SK-MEL-5 (cell line): Measurements from ENCODE around the gene SORCS2. TPM values are rescaled to one million over a fixed set of nuclear protein-coding genes. Genes with fewer than 3 reads are reported as not detected.

Experiments used
- DNase-seq: peaks from one replicate; pipeline ENCODE4 v3.0.0-alpha.2; 2016; ENCODE audit warnings: low read depth, low spot score
- in situ Hi-C: cut with HindIII; loops from 2 replicates; pipeline ENCODE4 v1.10.0; 2016; ENCODE audit warnings: low sequenced_read_pairs, high pct_unique_total_duplicates, low pct_unique_long_range_greater_than_20kb
- total RNA-seq: library from RNA; depleted of rRNA; stranded (reverse); fragments of >200 nt; shearing (Covaris generic); gene quantifications from 2 replicates; pipeline ENCODE4 v1.2.3, GENCODE V29; 2014

The SORCS2 gene
- total RNA-seq, 1 experiment from 2014 or later = not detected

DNA sequence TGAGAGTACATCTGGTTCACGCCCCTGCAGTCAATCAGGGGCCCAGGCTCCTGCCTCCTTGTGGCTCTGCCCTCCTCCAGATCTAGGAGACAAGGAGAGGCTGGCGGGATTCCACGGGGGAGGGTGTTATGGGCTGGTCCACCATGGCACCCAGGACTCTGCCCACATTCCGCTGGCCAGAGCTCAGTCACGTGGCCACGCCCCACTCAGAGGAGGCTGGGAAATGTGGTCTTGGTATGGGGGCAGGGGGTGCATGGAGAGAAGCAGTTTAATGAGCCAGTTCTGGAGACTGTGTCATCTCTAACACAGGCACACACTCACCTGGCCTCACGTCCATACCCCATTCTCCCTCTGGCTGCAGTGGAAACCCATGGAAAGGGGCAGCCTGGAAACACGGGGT is 273.9 kb downstream of the SORCS2 start:
- in situ Hi-C loops = no loop called here
- DNase-seq = no peak

DNA sequence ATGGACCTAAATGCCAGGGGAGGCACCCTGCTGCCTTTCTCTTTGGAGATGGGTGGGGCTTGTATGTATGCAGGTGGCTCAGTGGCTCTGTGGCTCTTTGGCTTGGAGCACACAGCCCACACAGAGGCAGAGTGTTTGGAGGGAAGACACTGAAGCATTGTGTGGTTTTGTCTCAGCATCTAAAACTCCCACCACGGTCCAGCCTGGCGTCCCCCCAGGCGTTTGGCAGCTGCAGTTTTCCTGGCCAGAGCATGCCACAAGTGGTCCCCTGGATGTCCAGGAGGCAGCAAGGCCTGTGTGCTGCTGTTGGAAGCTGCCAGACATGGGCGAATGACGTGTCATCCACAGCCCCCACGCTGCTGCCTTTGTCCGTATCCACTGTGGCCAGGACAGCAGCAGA is 274.6 kb downstream of the SORCS2 start:
- DNase-seq = peak; percentile 3
- in situ Hi-C loops = no loop called here

DNA sequence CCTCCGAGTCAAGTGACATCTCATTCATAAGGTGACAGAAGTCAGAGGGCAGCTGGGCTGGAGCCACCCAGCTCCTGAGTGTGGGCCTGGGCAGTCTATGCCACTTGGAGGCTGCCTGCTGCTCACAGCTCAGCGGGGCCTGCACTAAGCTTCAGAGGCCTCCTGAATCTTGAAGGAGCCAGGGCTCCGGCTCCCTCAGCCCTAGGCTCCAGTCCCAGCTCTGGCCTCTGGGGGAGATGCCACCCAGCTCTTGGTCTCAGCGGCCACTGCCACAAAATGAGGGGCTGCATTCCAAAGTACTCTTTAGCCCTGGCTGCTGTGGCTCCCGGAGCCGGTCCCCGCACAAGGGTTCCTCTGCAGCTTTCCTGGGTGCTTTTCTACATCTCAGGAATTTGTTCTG is 275.1 kb downstream of the SORCS2 start:
- in situ Hi-C loops = no loop called here

DNA sequence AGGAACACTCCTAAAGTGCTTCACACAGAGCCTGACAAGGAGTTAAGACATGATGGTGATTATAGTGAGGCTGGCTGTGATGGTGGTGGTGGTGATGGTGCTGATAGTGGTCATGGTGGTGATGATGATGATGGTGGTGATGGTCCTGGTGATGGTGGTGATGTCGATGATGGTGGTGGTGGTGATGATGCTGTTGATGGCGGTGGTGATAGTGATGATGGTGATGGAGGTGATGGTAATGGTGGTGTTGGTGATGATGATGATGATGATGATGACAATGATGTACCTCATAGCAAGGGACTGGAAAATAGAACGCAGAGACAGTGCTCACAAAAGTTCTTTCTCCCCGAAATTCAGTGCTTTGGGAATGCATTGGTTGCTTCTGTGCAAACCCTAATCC is 276.7 kb downstream of the SORCS2 start:
- in situ Hi-C loops = no loop called here
- DNase-seq = no peak

More for the DNA sequence above, 275.1 kb downstream of the SORCS2 start:
- no peak for DNase-seq

DNA sequence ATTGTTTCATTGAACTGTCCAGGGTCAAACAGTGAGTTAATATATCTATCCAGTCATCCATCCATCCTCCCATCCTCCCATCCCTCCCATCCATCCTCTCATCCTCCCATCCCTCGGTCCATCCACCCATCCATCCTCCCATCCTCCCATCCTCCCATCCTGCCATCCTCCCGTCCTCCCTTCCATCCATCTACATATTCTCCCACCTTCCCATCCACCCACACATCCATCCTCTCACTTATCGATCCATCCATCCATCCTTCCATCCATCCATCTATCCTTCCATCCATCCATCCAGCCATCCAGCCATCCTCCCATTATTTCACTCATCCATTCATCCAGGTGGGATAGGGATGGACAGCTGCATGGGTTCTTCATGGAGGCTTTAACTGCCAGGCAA is 277.8 kb downstream of the SORCS2 start:
- DNase-seq = no peak

DNA sequence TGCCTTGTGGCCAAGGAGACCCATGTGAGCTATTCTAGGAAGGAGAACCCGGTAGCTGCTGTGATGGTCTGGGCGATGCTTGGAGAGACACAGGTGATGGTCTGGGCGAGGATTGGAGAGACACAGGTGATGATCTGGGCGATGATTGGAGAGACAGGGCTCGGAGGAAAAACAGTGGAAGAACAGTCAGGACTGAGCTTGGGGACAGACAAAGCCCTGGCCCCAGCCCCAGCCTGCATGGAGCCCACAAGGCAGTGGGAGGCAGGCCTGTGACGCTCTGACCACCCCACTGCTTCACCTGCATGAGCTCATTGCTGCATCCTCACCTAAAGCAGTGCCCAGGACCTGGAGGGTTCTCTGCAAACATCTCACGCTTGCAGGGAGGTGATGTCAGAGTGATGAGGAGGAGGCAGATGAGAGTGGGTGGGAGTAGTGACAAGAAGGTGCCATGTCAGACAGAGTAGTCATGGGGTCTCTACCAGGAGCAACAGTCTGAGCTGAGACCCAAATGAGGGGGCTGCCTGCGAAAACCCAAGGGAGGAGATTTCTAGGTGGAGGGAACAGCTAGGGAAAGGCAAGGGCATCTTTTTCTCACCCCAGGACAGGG is 278.3 kb downstream of the SORCS2 start:
- no peak for DNase-seq
- in situ Hi-C loops = no loop called here

More for the DNA sequence above, 277.8 kb downstream of the SORCS2 start:
- in situ Hi-C loops = no loop called here

DNA sequence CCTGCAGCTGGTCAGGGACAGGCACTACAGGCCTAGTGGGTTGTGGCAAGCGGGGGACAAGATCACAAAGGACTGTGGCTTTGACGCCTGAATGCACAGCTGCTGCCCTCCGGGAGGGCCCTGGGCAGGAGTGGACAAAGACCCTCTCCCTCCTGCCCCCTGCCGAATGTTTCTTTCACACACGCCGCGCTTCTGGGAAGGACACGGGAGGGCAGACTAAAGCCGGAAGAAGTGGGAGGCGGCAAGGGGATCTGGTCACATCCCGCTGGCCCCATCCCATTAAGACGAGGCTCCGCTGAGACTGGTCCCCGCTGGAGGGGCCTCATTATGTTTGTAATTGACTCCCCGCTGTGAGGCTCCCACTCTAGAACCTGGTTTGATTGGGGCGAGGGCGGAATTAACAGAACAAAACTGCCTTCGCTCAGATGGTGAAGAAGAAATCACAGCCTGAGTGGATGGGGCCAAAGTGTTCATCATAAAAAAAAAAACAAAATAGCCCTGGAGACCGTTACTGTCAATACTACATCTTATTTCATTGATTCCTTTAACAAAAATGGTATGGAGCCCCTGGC is 280.2 kb downstream of the SORCS2 start:
- no peak for DNase-seq
- in situ Hi-C loops = no loop called here

DNA sequence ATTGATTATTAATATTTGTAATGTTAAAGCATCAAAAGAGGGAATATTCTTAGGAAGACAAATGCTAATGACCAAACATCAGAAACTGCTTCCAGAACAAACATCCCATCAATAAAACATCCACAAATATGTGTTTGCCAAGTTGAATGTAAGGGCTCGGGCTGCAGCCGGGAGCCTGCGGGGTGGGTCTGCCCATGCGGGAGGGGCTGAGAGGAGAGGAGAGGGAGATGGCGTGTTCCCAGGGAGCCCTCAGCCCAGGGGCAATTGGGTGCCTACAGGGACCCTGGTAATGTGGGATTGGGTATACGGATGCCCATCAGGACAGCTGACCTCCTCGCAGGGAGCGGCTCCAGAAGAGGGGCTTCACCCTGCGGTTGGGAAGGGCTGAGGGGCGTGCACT is 280.7 kb downstream of the SORCS2 start:
- no peak for DNase-seq
- in situ Hi-C loops = no loop called here

DNA sequence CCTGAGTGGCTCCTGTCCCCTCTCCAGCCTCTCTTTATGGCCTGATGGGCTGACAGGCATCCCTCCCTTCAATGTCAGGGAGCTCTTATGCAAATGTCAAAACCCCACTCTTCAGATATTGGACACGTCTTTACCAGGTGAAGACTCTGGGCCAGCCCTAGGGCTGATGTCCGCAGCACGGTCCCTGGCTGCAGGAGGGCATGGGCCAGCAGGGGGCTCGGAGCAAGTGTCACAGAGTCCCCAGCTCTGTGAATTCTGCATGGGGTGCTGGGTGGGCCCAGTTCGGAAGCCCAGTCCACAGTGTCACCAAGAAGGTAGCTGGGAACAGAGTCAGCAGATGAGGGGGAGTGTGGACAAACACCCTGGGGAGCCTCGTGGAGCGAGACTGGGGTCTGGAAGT is 282.0 kb downstream of the SORCS2 start:
- in situ Hi-C loops = no loop called here

DNA sequence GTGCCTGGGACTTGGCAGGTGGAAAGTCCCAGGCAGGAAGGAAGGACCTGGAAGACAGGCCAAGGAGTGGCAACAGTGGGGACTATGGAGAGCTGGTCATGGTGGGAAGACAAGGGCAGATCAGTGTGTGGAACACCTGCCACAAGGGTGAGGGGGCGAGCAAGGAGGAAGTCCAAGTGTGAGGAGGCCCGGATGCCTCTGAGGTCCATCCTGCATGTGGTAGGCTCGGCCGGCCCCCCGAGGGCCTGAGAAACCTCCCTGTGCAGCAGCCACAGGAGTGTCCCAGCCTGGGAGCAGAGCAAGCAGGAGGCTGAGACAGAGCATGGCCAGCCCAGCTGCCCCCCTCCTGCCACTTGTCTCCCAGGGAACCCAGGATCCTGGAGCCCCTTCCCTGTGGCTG is 282.9 kb downstream of the SORCS2 start:
- in situ Hi-C loops = no loop called here
- no peak for DNase-seq

More for the DNA sequence above, 282.0 kb downstream of the SORCS2 start:
- no peak for DNase-seq

DNA sequence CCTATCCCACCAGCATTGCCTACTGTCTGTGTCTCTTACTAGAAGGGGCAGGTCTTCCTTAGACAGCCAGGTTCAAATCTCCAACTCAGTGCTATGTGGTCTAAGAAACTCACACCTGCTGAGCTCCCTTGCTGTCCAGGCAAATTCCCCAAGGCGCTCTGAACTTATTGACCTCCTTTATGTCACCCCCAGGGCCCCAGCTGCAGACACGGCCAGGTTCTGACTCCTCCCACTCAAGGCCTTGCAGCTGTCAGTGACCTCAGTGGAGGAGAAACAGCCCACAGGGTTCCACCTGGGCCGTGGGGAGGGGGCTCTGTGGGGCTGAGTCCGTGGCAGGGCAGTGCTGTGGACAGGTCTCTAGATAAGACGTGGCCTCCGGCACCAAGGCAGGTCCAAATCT is 284.5 kb downstream of the SORCS2 start:
- in situ Hi-C loops = no loop called here
- DNase-seq = no peak

DNA sequence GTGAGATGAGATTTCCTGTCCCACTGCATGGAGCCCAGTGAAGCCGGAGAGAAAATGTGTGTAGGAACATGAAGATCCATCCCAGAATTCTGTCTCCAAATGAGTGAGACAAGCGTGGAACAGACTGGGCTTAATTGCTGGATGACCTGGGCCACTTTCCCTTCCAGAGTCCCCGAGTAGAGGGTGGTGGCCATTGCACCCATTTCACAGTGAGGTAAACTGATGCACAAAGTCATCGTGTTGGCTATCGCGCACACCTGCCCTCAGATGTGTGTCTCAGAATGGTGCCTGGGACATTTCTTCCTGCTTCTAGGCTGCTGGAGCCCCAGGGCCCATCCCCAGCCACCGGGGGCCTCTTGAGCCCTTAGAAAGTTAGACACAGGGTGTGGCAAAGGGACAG is 285.4 kb downstream of the SORCS2 start:
- DNase-seq = no peak
- in situ Hi-C loops = no loop called here

DNA sequence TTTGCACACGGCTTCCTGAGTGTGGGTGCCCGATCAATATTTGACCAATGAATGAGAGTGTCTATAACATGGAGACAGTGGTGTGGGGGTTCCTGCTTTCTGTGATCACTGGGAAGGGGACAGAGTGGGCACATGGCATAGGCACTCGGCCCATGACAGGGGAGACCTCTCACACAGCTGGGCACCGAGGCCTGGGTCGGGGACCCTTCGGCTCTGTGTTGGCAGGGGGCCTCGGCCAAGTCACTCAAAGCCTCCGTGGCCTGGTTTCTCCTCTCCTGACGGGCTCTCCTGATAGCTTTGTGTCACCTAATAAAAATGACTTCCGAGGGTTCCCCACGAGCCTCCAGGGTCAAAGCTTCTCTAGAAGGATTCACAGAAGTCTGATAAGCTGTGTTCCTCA is 286.3 kb downstream of the SORCS2 start:
- DNase-seq = no peak
- in situ Hi-C loops = no loop called here

DNA sequence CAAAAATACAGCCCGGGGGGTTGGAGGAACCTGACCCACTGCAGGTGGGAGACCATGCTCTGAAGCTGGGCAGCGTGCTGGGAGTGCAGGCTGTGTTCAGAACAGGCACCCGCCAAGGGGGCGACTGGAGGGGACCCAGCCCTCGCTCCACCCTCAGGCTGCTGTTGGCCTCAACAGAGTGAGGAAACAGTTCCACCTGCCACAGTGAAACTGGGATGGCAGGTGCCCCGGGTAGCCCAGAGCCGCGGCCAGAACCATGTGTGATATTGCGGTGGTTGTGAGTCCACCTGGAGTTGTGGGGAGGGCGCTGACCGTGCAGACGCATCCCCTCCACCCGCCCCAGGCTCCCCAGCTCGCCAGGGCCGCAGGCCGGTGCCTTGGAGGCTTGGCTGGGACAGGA is 288.1 kb downstream of the SORCS2 start:
- in situ Hi-C loops = no loop called here
- DNase-seq = no peak

DNA sequence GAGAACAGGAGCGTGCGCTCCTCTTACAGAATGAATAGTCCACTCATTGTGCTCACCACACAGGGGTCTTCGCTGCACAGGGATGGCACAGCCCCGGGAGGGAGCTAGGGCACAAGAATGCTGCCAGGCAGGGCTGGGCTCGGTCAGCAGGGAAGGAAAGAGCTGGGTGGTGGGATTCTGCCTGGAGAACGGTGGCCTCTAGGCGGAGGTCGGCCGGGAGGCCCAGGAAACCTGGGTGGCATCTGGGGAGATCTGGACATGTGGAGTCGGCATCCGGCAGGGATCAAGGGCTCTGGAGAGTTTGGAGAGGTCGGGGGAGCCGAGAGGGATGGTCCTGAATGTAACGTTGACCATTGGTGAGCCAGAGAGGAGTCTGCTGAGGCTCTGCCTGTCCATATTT is 288.9 kb downstream of the SORCS2 start:
- in situ Hi-C loops = no loop called here
- DNase-seq = no peak

DNA sequence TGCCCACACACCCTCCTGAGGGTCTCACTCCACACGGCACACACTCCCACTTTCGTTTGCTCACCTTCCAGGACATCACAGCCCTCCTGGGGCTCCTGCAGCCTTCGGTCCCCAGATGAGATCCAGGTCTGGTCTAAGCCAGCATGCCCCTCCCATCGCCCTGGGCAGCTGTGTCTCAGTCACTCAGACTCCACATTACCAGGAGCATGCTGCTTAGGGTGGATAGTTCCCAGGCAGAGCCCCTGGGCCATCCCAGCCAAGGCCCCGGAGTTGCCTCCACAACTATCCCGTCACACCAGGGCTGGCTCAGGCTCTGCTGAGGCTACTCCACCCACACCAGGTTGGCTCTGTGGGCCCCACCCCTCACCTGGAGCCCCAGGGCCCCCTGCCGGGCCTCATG is 292.8 kb downstream of the SORCS2 start:
- no peak for DNase-seq
- in situ Hi-C loops = no loop called here

DNA sequence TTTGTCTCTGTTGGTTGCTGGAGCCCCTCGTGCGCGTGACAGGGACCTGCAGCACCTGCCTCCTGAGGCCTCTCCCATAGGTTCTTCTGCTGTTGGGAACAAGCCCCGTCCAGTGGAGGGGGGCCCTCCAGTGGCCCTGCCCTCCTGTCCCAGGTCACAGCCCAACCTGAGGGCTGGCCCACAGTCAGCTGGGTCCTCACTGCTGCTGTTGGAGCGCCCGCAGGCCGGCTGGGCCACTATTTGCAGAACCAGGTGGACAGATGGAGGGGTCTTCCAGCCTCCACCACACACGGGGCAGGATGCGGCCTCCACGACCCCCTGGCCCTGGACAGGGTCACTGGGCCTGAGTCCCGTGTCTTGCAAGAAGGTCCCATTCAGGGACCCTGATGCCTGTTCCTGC is 293.8 kb downstream of the SORCS2 start:
- no peak for DNase-seq
- in situ Hi-C loops = no loop called here

DNA sequence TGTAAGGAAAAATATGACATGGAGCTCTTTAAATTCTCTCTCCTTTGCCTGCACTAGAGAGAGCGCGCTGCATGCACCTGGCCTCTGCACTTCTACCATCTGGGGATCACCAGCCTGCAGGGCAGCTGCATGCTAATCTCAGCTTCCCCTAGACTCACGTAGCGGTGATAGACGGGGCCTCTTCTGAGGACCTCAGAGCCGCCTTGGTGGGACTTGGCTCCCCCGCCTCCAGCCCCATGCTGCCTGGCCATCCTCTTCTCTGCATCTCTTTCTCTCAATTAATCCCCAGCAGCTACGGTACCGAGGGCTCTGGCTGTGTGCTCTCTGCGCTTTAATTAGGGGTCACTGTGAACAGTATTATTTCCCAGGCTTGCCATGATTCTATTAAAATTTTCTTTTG is 295.2 kb downstream of the SORCS2 start:
- no peak for DNase-seq
- in situ Hi-C loops = no loop called here

DNA sequence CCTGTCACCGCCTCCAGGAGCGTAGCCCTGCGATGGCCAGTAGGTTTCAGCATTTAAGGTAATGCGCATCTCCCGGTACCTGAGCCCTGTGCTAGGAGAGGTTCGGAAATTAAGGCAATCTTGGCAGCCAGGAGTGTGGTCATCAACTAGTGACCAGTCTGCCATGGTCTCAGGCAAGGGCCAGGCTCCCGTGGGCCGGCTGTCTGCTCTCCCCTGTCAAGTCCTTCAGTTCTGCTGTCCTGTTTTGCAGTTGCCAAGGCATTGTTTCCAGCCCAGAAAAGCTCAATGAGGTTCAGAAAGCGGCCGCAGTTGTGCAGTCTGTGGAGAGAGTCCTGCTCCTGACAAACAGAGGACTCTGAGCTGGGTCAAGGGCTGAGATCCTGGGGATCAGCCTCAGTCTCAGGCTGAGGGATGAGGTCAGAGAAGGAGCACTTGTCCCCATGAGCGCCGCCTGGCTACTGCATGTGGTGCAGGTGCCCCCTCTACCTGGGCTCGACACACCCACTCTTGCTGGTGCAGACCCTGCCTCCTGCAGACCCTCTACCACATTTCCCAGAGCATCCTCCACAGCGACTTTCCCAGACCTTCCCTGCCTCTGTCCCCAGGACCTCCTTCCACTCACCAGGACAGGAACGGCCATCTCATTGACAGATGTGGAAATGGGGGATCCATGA is 295.8 kb downstream of the SORCS2 start:
- in situ Hi-C loops = no loop called here
- DNase-seq = no peak
